GM12874 (cell line): ENCODE measurements around the gene ADAMTS5.

Experiments
- TF ChIP-seq, protein P1 (sequence below): IDR thresholded peaks from 2 replicates; pipeline ENCODE4 v1.5.1; 2011; ENCODE audit warnings: low read depth, mild to moderate bottlenecking, control low read depth, low read length, moderate library complexity; ENCODE audit not compliant: insufficient read depth

ADAMTS5 gene

DNA sequence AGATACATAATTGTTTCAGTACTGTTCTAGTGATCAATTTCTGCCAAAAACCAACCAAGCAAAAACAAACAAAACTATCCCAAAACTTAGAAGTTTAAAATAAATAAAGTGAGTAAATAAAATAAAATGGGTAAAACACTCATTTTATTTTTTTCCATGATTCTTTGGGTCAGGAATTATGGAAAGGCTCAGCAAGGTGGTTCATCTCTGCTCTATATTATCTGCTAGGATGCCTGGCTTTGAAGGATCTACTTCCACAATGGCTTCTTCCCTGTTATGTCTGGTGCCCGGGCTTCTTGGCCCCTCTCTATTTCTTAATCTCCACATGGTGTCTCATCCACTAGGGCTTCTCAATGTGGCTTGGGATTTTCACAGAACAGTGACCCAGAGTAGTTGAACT is 92.5 kb downstream of the ADAMTS5 start:
- TF ChIP-seq, protein P1, sequence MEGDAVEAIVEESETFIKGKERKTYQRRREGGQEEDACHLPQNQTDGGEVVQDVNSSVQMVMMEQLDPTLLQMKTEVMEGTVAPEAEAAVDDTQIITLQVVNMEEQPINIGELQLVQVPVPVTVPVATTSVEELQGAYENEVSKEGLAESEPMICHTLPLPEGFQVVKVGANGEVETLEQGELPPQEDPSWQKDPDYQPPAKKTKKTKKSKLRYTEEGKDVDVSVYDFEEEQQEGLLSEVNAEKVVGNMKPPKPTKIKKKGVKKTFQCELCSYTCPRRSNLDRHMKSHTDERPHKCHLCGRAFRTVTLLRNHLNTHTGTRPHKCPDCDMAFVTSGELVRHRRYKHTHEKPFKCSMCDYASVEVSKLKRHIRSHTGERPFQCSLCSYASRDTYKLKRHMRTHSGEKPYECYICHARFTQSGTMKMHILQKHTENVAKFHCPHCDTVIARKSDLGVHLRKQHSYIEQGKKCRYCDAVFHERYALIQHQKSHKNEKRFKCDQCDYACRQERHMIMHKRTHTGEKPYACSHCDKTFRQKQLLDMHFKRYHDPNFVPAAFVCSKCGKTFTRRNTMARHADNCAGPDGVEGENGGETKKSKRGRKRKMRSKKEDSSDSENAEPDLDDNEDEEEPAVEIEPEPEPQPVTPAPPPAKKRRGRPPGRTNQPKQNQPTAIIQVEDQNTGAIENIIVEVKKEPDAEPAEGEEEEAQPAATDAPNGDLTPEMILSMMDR, result no peak
